Keratinocyte (primary cell): ENCODE results near the gene RPL31. TPM values are rescaled to one million over a fixed set of nuclear protein-coding genes. Genes with fewer than 3 reads are reported as not detected.

Experiments
- DNase-seq: peaks from one replicate; pipeline ENCODE4 v3.0.0-alpha.2; 2011; ENCODE audit warnings: low read depth, missing footprints, low spot score
- FAIRE-seq: peaks from 2 replicates; lab custom pipeline; 2011; peaks lifted over from hg19 to GRCh38; lab: Jason Lieb, UNC
- H2AFZ ChIP-seq: 2 replicates; pipeline ENCODE4 v1.6.0; 2012; ENCODE audit warnings: low read length, control low read depth, inconsistent platforms; ENCODE audit not compliant: control insufficient read depth
- H3K27ac ChIP-seq: 2 replicates; pipeline ENCODE4 v1.5.1; 2011; ENCODE audit warnings: low read length; ENCODE audit not compliant: control insufficient read depth, insufficient read depth
- H3K27me3 ChIP-seq: 3 replicates; pipeline ENCODE4 v1.6.0; 2011; ENCODE audit warnings: low read length; ENCODE audit not compliant: control insufficient read depth, insufficient read depth; ENCODE audit errors: extremely low read depth
- H3K36me3 ChIP-seq, 2 experiments: 2 replicates in 1 of 2; 3 replicates in 1 of 2; pipeline ENCODE4 v1.5.1; 2011; ENCODE audit warnings: low read length in 2 of 2, mild to moderate bottlenecking in 1 of 2; ENCODE audit not compliant: control insufficient read depth in 2 of 2, insufficient read depth in 2 of 2; ENCODE audit errors: extremely low read depth in 1 of 2
- H3K4me1 ChIP-seq: 3 replicates; pipeline ENCODE4 v1.5.1; 2011; ENCODE audit warnings: low read length; ENCODE audit not compliant: control insufficient read depth, insufficient read depth; ENCODE audit errors: extremely low read depth
- H3K4me2 ChIP-seq: 3 replicates; pipeline ENCODE4 v1.6.0; 2011; ENCODE audit warnings: low read depth, low read length; ENCODE audit not compliant: control insufficient read depth, insufficient read depth; ENCODE audit errors: extremely low read depth
- H3K4me3 ChIP-seq, 3 experiments: fragments of 200-600 bp in 1 of 3; sonication (generic) in 1 of 3; 2 replicates in 2 of 3; 3 replicates in 1 of 3; pipeline ENCODE4 v1.5.1; 2011 to 2016; ENCODE audit warnings: low read length in 3 of 3, mild to moderate bottlenecking in 3 of 3, control low read depth in 2 of 3, inconsistent platforms in 1 of 3, low read depth in 1 of 3, mixed read lengths in 1 of 3, mixed run types in 1 of 3, moderate library complexity in 1 of 3; ENCODE audit not compliant: control insufficient read depth in 2 of 3, insufficient read depth in 2 of 3; ENCODE audit errors: extremely low read depth in 1 of 3
- H3K79me2 ChIP-seq: 2 replicates; pipeline ENCODE4 v1.6.0; 2012; ENCODE audit warnings: low read length; ENCODE audit not compliant: control insufficient read depth, insufficient read depth
- H3K9ac ChIP-seq: 3 replicates; pipeline ENCODE4 v1.6.0; 2011; ENCODE audit warnings: low read length; ENCODE audit not compliant: control insufficient read depth, insufficient read depth; ENCODE audit errors: extremely low read depth
- H3K9me1 ChIP-seq: 3 replicates; pipeline ENCODE4 v1.6.0; 2011; ENCODE audit warnings: low read length; ENCODE audit not compliant: control insufficient read depth, insufficient read depth; ENCODE audit errors: extremely low read depth
- H3K9me3 ChIP-seq: 2 replicates; pipeline ENCODE4 v1.5.1; 2012; ENCODE audit warnings: low read depth, low read length; ENCODE audit not compliant: control insufficient read depth
- H4K20me1 ChIP-seq: 3 replicates; pipeline ENCODE4 v1.6.0; 2011; ENCODE audit warnings: low read length; ENCODE audit not compliant: control insufficient read depth, insufficient read depth; ENCODE audit errors: extremely low read depth
- EZH2 ChIP-seq: IDR thresholded peaks from one replicate; pipeline ENCODE4 v1.6.1; 2012; ENCODE audit warnings: inconsistent platforms, mild to moderate bottlenecking, low read length, moderate library complexity
- dilution Hi-C: fragments of 300-500 bp; cut with MboI; formaldehyde crosslinking; loops from one replicate; pipeline ENCODE4 v1.7.0; 2020; ENCODE audit warnings: low sequenced_read_pairs; ENCODE audit not compliant: extremely low pct_ligation_motif_present
- polyA minus RNA-seq, 3 experiments: library from RNA; depleted of rRNA, polyadenylated mRNA; stranded (reverse); fragments of >200 nt; gene quantifications; 1 replicate in 1 of 3; 2 replicates in 1 of 3; 3 replicates in 1 of 3; pipeline ENCODE4 v1.2.3, GENCODE V29; 2011
- polyA plus RNA-seq, 5 experiments: library from polyadenylated mRNA; depleted of rRNA in 3 of 5; stranded (reverse) in 3 of 5; stranded (forward) in 1 of 5; unstranded in 1 of 5; fragments of >200 nt; gene quantifications; 1 replicate in 1 of 5; 2 replicates in 3 of 5; 3 replicates in 1 of 5; pipeline versions ENCODE4 v1.2.1 to v1.2.3, GENCODE V29; 2011 to 2012; ENCODE audit warnings: missing spikeins in 2 of 5, low read depth in 1 of 5, low replicate concordance in 1 of 5
- TF ChIP-seq, protein P1 (sequence below), 3 experiments: IDR thresholded peaks in 1 of 3; conservative IDR thresholded peaks in 1 of 3; optimal IDR thresholded peaks in 1 of 3; 2 replicates in 2 of 3; 3 replicates in 1 of 3; pipeline versions ENCODE3 to v1.5.1; 2011; ENCODE audit warnings: low read length in 3 of 3, mild to moderate bottlenecking in 3 of 3, moderate library complexity in 2 of 3, control low read depth in 1 of 3, inconsistent platforms in 1 of 3; ENCODE audit not compliant: insufficient read depth in 2 of 3; ENCODE audit errors: extremely low read depth in 1 of 3

Gene RPL31
- polyA plus RNA-seq, result 2,355 to 2,795 TPM (median 2,633 TPM) in 3 replicates
- 1,542 TPM for polyA plus RNA-seq (2011; ENCODE audit: low read depth)
- 2,852 and 3,550 TPM in 2 replicates for polyA plus RNA-seq (2011; cell fraction: cytosol; rRNA removed)
- 665 and 766 TPM in 2 replicates for polyA plus RNA-seq (2011; cell fraction: nucleus; rRNA removed)
- polyA plus RNA-seq (2012; ENCODE audit: low replicate concordance), result 3,095 and 5,587 TPM in 2 replicates
- 318 to 496 TPM (median 358 TPM) in 3 replicates for polyA minus RNA-seq
- polyA minus RNA-seq (2011; cell fraction: cytosol; rRNA and poly(A)+ RNA removed), result 391 TPM
- polyA minus RNA-seq (2011; cell fraction: nucleus; rRNA and poly(A)+ RNA removed), result 50.4 and 116 TPM in 2 replicates

DNA sequence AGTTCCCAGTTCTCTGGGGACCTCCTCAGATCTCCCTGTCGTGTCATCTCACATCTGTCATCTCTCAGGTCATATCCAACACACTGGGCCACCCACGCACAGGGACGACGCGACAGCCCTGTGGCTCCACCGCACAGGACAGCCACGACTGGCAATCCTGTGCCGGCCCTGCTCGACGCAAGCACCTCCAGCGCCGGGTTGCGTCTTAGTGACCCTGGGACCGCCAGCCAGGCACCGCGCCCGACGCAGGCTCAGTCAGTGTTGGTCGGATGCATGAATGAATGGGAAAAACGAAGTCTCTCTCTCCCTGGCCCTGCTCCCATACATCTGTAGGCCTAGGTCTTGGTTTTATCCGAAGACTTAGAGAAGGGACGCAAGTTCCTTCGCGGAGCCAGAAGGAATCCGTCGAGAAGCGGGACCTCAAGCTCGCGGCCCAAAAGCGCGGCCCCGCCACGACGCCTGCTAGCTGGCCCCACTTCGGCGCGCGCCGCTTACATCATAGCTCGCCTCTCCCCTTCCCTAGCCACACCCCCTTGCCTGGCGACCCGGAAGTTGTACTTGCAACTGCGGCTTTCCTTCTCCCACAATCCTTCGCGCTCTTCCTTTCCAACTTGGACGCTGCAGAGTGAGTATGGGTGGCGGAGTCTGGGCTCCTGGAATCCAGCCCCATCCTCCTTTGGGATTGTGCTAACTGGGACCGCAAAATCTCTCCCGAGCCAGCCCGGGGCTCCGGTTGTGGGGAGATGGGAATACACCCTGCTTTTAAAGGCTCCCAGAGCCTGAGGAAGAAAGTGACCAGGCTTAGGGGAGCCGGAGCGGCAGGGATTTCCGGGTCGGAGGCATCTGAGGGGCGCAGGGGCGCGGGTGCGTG is at the start of gene RPL31:
RPL31 (plus strand) TSS at position 599 of the 871 bp plus-strand sequence. CDS start 413 bp downstream, outside the sequence.
- TF ChIP-seq, protein P1, sequence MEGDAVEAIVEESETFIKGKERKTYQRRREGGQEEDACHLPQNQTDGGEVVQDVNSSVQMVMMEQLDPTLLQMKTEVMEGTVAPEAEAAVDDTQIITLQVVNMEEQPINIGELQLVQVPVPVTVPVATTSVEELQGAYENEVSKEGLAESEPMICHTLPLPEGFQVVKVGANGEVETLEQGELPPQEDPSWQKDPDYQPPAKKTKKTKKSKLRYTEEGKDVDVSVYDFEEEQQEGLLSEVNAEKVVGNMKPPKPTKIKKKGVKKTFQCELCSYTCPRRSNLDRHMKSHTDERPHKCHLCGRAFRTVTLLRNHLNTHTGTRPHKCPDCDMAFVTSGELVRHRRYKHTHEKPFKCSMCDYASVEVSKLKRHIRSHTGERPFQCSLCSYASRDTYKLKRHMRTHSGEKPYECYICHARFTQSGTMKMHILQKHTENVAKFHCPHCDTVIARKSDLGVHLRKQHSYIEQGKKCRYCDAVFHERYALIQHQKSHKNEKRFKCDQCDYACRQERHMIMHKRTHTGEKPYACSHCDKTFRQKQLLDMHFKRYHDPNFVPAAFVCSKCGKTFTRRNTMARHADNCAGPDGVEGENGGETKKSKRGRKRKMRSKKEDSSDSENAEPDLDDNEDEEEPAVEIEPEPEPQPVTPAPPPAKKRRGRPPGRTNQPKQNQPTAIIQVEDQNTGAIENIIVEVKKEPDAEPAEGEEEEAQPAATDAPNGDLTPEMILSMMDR (optimal IDR thresholded peaks at IDR 0.05 in 1 of 3, IDR thresholded peaks at IDR 0.05 in 1 of 3, conservative IDR thresholded peaks at IDR 0.05 in 1 of 3; ENCODE audit: extremely low read depth in 1 of 3, insufficient read depth in 2 of 3, low read length in 3 of 3), result no peak
- no peak for TF ChIP-seq EZH2
- H3K27ac ChIP-seq, result peak within 1 kb of the TSS; percentile 90
- H3K4me2 ChIP-seq, result peak within 1 kb of the TSS; percentile 88
- peaks cover 21 to 34% of the 10 kb centered on the region in 2 experiments for H3K36me3 ChIP-seq
- H3K4me1 ChIP-seq, result peaks cover 23% of the 10 kb centered on the region
- H3K9ac ChIP-seq, result peak within 1 kb of the TSS; percentile 98
- peaks cover 13% of the 10 kb centered on the region for H4K20me1 ChIP-seq
- peak; percentile 43 for FAIRE-seq
- peaks cover 46% of the 10 kb centered on the region for H3K79me2 ChIP-seq
- peak; percentile 90 for DNase-seq
- H3K27me3 ChIP-seq, result no peaks in the 10 kb centered on the region
- H2AFZ ChIP-seq, result peak within 1 kb of the TSS; percentile 98
- peak within 1 kb of the TSS; percentile 78 to 92 (median 91) for H3K4me3 ChIP-seq
- dilution Hi-C loops, result no loop called here
- H3K9me3 ChIP-seq, result no peaks in the 10 kb centered on the region
- H3K9me1 ChIP-seq, result peaks cover 2% of the 10 kb centered on the region

DNA sequence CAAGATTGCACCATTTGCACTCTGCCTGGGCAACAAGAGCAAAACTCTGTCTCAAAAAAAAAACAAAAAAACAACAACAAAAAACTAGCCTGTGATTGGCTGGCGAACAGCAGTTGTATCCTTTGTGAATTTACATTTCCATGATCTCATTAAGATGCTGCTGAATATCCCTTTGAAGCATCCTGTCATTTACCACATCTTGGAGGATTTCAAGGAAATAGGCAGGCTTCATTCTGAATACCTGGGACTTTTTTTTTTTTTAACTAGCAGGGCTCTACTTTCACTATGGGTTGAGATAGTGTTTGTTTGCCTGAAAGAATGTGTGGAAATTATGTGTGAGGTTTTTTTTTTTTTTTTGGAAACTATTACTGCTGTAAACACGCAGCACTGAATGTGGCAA is 49.6 kb upstream of the RPL31 start:
- H4K20me1 ChIP-seq, result no peaks in the 10 kb centered on the region
- H2AFZ ChIP-seq, result no peak overlapping the region
- peaks cover 0 to 12% of the 10 kb centered on the region in 2 experiments for H3K36me3 ChIP-seq
- no peak overlapping the region for H3K27ac ChIP-seq
- no peaks in the 10 kb centered on the region for H3K4me1 ChIP-seq
- H3K9ac ChIP-seq, result no peak overlapping the region
- H3K4me2 ChIP-seq, result no peak overlapping the region
- H3K27me3 ChIP-seq, result no peaks in the 10 kb centered on the region
- FAIRE-seq (no peak), DNase-seq (no peak)
- no peaks in the 10 kb centered on the region for H3K9me1 ChIP-seq
- H3K4me3 ChIP-seq, result no peak overlapping the region
- no peaks in the 10 kb centered on the region for H3K9me3 ChIP-seq
- dilution Hi-C loops, result no loop called here
- no peaks in the 10 kb centered on the region for H3K79me2 ChIP-seq
- no peak for TF ChIP-seq EZH2
- TF ChIP-seq, protein P1 (optimal IDR thresholded peaks at IDR 0.05 in 1 of 3, IDR thresholded peaks at IDR 0.05 in 1 of 3, conservative IDR thresholded peaks at IDR 0.05 in 1 of 3; ENCODE audit: extremely low read depth in 1 of 3, insufficient read depth in 2 of 3, low read length in 3 of 3), result no peak
